Type B pancreatic cell (in vitro differentiated cells): ENCODE results near the gene PEAR1. TPM values are rescaled to one million over a fixed set of nuclear protein-coding genes. Genes with fewer than 3 reads are reported as not detected.
A peak's percentile ranks its signal among the peaks of the same experiment; 100 is the strongest.

Experiments
- DNase-seq: peaks from one replicate; pipeline ENCODE4 v3.0.0; 2021; ENCODE audit warnings: mixed read lengths; ENCODE audit not compliant: unreplicated experiment; ENCODE audit errors: extremely low spot score
- H3K27ac Mint-ChIP-seq: 2 replicates; pipeline ENCODE4 v1.8.0; 2021; ENCODE audit warnings: mild to moderate bottlenecking, mixed read lengths
- H3K27me3 Mint-ChIP-seq: 2 replicates; pipeline ENCODE4 v1.8.0; 2021; ENCODE audit warnings: mixed read lengths
- H3K36me3 Mint-ChIP-seq: 2 replicates; pipeline ENCODE4 v1.8.0; 2021; ENCODE audit warnings: mixed read lengths
- H3K4me1 Mint-ChIP-seq: one replicate; pipeline ENCODE4 v1.8.0; 2021; ENCODE audit warnings: mixed read lengths; ENCODE audit not compliant: unreplicated experiment
- H3K4me3 Mint-ChIP-seq: 2 replicates; pipeline ENCODE4 v1.8.0; 2021; ENCODE audit warnings: mild to moderate bottlenecking, mixed read lengths
- H3K9me3 Mint-ChIP-seq: 2 replicates; pipeline ENCODE4 v1.8.0; 2021; ENCODE audit warnings: mixed read lengths
- CTCF ChIP-seq: fragments of 200-600 bp; sonication (generic); conservative IDR thresholded peaks from 2 replicates; pipeline ENCODE4 v1.5.0; 2021; ENCODE audit warnings: antibody characterized with exemption, mild to moderate bottlenecking
- total RNA-seq: library from RNA; stranded (reverse); gene quantifications from 2 replicates; pipeline ENCODE4 v1.2.1, GENCODE V29; 2021; ENCODE audit warnings: low replicate concordance

The PEAR1 gene
- total RNA-seq, 1 donor from 2014 or later: 11.7 TPM

- H3K4me1 Mint-ChIP-seq: peaks cover 23% of the 10 kb centered on the region
- no peak for DNase-seq
- peak overlapping the region; percentile 18 for H3K27ac Mint-ChIP-seq
- H3K27me3 Mint-ChIP-seq: peaks cover 54% of the 10 kb centered on the region
- H3K4me3 Mint-ChIP-seq: no peak overlapping the region
- H3K9me3 Mint-ChIP-seq: no peaks in the 10 kb centered on the region
- no peak for TF ChIP-seq CTCF
- H3K36me3 Mint-ChIP-seq: peaks cover 8% of the 10 kb centered on the region
These were observed 37.9 kb downstream of the PEAR1 start for GRCh38 chr1:156931211-156931952.

- Mint-ChIP-seq H3K9me3 (no peaks in the 10 kb centered on the region), H3K4me3 (no peak overlapping the region), H3K27ac (peak overlapping the region; percentile 50), H3K36me3 (peaks cover 8% of the 10 kb centered on the region), H3K4me1 (peaks cover 22% of the 10 kb centered on the region), H3K27me3 (peaks cover 46% of the 10 kb centered on the region)
- no peak for TF ChIP-seq CTCF
- DNase-seq: no peak
These were observed 38.6 kb downstream of the PEAR1 start for GRCh38 chr1:156931974-156932710.

GRCh38 chr1:156933136-156933535, 39.6 kb downstream of the PEAR1 start:
- no peaks in the 10 kb centered on the region for H3K9me3 Mint-ChIP-seq
- no peak for DNase-seq
- H3K27ac Mint-ChIP-seq: no peak overlapping the region
- TF ChIP-seq CTCF: no peak
- H3K36me3 Mint-ChIP-seq: peaks cover 8% of the 10 kb centered on the region
- peaks cover 38% of the 10 kb centered on the region for H3K27me3 Mint-ChIP-seq
- no peak overlapping the region for H3K4me3 Mint-ChIP-seq
- H3K4me1 Mint-ChIP-seq: peaks cover 16% of the 10 kb centered on the region

GRCh38 chr1:156935505-156936128, 42.1 kb downstream of the PEAR1 start:
- H3K27me3 Mint-ChIP-seq: peaks cover 16% of the 10 kb centered on the region
- peaks cover 15% of the 10 kb centered on the region for H3K36me3 Mint-ChIP-seq
- peaks cover 16% of the 10 kb centered on the region for H3K4me1 Mint-ChIP-seq
- DNase-seq: no peak
- no peak overlapping the region for H3K27ac Mint-ChIP-seq
- no peak overlapping the region for H3K4me3 Mint-ChIP-seq
- no peak for TF ChIP-seq CTCF
- H3K9me3 Mint-ChIP-seq: no peaks in the 10 kb centered on the region

GRCh38 chr1:156936191-156936590, 42.7 kb downstream of the PEAR1 start:
- Mint-ChIP-seq H3K27me3 (peaks cover 10% of the 10 kb centered on the region), H3K4me3 (no peak overlapping the region), H3K9me3 (no peaks in the 10 kb centered on the region), H3K36me3 (peaks cover 17% of the 10 kb centered on the region), H3K27ac (no peak overlapping the region), H3K4me1 (peaks cover 10% of the 10 kb centered on the region)
- no peak for TF ChIP-seq CTCF
- DNase-seq: no peak
